ENCODE data around the gene IGSF10. TPM values are rescaled to one million over a fixed set of nuclear protein-coding genes. Genes with fewer than 3 reads are reported as not detected.

The IGSF10 gene
- polyA plus RNA-seq, 4 donors = 1.5 to 2.4 (median 2.0) TPM

- DNase-seq (ENCODE audit: low read depth in 4 of 4, low spot score in 2 of 4) = no peak
Measured at GRCh38 chr3:151423091-151423490, 37.8 kb downstream of the IGSF10 start.

DNA sequence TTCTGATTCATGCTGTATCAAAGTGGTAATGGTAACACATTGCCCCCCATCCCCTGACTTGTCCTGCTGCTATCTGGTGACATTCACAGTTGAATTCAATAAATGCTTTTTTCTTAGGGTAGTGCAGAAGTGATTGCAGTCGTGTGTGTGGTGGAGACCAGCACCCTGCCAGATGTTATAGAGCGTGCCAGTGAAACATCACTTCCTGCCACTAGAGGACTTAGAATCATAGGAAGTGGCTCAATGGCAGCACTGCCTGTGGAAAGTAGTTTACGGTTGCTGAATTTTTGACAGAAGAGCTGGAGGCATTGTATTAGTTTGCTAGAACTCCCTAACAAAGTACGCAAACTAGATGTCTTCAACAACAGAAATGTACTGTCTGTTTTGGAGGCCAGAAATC lies 38.9 kb downstream of the IGSF10 start:
- no peak for DNase-seq (ENCODE audit: low read depth in 4 of 4, low spot score in 2 of 4)

DNA sequence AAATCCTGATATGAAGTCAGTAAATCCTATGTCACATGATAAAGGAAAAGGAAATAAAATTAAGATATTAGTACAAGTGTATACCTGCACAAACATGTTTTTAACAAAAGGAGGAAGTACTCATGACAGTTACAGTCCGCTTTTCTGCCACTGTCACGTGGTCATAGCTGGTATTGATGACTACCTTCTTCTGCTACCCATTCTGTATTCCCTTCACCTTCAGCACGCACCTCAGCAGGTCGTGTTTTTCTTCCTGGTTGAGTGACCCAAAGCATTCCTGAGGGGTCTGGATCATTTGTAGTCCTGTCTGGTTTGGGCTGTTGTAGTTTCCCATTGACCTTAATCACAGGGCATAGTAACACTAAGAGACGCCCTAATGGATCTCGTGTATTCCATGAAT lies 41.1 kb downstream of the IGSF10 start:
- DNase-seq (ENCODE audit: low read depth in 4 of 4, low spot score in 2 of 4) = no peak

DNA sequence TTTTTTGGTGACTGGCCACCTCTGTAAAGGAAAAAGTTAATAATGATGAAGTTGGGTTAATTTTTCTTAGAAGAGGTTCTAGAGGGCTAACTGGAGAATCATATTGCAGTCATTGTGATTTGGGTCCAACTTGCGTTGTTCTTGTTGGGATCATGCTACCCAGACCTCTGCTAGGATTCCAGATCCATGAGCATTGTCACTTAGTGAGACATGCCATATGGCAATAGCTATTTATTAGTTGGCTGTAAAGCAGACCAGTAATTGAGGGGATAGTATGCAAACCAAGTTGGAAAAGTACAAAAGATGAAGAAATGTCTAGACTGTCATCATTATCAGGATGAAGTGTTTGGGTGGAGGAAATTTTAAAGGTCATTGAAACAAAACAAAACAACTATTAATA lies 45.6 kb downstream of the IGSF10 start:
- DNase-seq (ENCODE audit: low read depth in 4 of 4, low spot score in 2 of 4) = no peak

- DNase-seq (ENCODE audit: low read depth in 4 of 4, low spot score in 2 of 4) = no peak
Measured at GRCh38 chr3:151412989-151413388, 47.9 kb downstream of the IGSF10 start.

Other genes starting within 250 kb of the IGSF10 start
- under 1 TPM; 0.52 to 0.91 (median 0.69) TPM for gene P2RY14, start 182.5 kb downstream of the IGSF10 start, polyA plus RNA-seq (ENCODE audit: insufficient read length in 4 of 4)
- under 1 TPM in 3 of 4 donors, not detected in 1; 0.08 to 0.23 (median 0.14) TPM for gene GPR87, start 144.2 kb downstream of the IGSF10 start, polyA plus RNA-seq (ENCODE audit: insufficient read length in 4 of 4)
- 1 to 10 TPM in 3 of 4 donors, under 1 TPM in 1; 0.36 to 2.0 (median 1.2) TPM for gene P2RY13, start 131.5 kb downstream of the IGSF10 start, polyA plus RNA-seq (ENCODE audit: insufficient read length in 4 of 4)
- 1 to 10 TPM in 2 of 4 donors, under 1 TPM in 2; 0.49 to 1.2 (median 1.1) TPM for gene P2RY12, start 76.3 kb downstream of the IGSF10 start, polyA plus RNA-seq (ENCODE audit: insufficient read length in 4 of 4)

Data from left renal cortex interstitium (tissue), 4 donors.